Measurements from ENCODE around the gene CHM. TPM values are rescaled to one million over a fixed set of nuclear protein-coding genes. Genes with fewer than 3 reads are reported as not detected.

Gene CHM
- total and polyA plus RNA-seq, 10 of the 15 experiments (the other 5 are each of a cell fraction or from before 2014, with no cell fraction given), result 4.8 to 19.0 (median 8.0) TPM

DNA sequence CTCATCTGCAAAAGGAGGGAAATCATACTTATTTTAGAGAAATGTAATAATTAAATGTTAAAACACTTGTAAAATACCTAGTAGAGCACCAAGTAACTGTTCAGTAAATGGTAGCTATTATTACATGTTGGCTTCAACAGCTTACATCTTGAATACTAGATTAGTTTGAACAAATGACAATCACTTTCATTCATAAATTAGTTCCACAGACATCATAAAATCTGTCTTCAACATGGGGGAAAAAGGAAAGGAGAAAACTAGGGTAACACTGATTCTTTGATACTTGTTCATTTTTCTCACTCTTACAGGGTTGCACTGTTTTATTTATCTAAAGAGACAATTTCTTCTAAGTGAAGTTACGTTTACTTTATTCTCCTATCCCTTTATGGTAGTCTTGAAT lies 51.7 kb downstream of the CHM start (continued):
- TF ChIP-seq, protein P1, sequence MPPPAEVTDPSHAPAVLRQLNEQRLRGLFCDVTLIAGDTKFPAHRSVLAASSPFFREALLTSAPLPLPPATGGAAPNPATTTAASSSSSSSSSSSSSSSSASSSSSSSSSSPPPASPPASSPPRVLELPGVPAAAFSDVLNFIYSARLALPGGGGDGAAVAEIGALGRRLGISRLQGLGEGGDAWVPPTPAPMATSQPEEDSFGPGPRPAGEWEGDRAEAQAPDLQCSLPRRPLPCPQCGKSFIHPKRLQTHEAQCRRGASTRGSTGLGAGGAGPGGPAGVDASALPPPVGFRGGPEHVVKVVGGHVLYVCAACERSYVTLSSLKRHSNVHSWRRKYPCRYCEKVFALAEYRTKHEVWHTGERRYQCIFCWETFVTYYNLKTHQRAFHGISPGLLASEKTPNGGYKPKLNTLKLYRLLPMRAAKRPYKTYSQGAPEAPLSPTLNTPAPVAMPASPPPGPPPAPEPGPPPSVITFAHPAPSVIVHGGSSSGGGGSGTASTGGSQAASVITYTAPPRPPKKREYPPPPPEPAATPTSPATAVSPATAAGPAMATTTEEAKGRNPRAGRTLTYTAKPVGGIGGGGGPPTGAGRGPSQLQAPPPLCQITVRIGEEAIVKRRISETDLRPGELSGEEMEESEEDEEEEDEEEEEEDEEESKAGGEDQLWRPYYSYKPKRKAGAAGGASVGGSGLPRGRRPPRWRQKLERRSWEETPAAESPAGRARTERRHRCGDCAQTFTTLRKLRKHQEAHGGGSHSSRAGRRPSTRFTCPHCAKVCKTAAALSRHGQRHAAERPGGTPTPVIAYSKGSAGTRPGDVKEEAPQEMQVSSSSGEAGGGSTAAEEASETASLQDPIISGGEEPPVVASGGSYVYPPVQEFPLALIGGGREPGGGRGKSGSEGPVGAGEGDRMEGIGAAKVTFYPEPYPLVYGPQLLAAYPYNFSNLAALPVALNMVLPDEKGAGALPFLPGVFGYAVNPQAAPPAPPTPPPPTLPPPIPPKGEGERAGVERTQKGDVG (CRISPR knock-in tag; IDR thresholded peaks at IDR 0.05), result no peak

DNA sequence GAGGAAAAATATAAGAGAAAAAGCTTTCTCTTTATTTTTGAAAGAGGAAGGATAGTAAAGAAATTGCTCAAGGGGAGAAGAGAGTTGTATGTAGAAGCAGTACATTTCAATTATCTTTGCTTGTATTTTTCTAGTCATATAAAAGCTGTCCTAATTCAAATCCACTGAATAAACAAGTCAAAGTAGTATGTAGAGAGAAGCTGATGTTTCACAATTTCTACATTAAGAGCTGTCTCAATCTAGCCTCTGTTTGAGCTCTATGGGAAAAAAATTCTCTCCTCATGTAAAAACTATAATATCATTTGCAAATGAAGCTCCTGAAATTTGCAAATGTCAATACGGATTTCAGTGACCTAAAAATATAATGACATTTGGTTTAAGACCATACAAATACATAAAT lies 52.6 kb downstream of the CHM start:
- no peaks in the 10 kb centered on the region for H3K79me2 ChIP-seq (ENCODE audit: control insufficient read depth, insufficient read depth, low read length)
- no peak for FAIRE-seq
- no peak overlapping the region for H3K9ac ChIP-seq (ENCODE audit: control insufficient read depth, insufficient read depth, low read length)
- H3K27ac ChIP-seq (ENCODE audit: control insufficient read depth, insufficient read depth), result no peak overlapping the region
- H3K4me3 ChIP-seq, result no peak overlapping the region
- no peaks in the 10 kb centered on the region for H4K20me1 ChIP-seq (ENCODE audit: control insufficient read depth, insufficient read depth)
- no peak overlapping the region for H3K4me2 ChIP-seq (ENCODE audit: control insufficient read depth, insufficient read depth)
- intact Hi-C loops (cut with micrococcal nuclease; ENCODE audit: unreplicated experiment), result no loop called here
- TF ChIP-seq SRF (IDR thresholded peaks at IDR 0.05; ENCODE audit: low read depth in 2 of 2, low read length in 2 of 2) (no peak), TCF12 (IDR thresholded peaks at IDR 0.05; ENCODE audit: low read depth, low read length) (no peak), NFYB (IDR thresholded peaks at IDR 0.05; ENCODE audit: insufficient read depth, low read depth, low read length) (no peak), PAX5 (IDR thresholded peaks at IDR 0.05; ENCODE audit: borderline replicate concordance, low read depth, low read length) (no peak)
- TF ChIP-seq, protein P2, sequence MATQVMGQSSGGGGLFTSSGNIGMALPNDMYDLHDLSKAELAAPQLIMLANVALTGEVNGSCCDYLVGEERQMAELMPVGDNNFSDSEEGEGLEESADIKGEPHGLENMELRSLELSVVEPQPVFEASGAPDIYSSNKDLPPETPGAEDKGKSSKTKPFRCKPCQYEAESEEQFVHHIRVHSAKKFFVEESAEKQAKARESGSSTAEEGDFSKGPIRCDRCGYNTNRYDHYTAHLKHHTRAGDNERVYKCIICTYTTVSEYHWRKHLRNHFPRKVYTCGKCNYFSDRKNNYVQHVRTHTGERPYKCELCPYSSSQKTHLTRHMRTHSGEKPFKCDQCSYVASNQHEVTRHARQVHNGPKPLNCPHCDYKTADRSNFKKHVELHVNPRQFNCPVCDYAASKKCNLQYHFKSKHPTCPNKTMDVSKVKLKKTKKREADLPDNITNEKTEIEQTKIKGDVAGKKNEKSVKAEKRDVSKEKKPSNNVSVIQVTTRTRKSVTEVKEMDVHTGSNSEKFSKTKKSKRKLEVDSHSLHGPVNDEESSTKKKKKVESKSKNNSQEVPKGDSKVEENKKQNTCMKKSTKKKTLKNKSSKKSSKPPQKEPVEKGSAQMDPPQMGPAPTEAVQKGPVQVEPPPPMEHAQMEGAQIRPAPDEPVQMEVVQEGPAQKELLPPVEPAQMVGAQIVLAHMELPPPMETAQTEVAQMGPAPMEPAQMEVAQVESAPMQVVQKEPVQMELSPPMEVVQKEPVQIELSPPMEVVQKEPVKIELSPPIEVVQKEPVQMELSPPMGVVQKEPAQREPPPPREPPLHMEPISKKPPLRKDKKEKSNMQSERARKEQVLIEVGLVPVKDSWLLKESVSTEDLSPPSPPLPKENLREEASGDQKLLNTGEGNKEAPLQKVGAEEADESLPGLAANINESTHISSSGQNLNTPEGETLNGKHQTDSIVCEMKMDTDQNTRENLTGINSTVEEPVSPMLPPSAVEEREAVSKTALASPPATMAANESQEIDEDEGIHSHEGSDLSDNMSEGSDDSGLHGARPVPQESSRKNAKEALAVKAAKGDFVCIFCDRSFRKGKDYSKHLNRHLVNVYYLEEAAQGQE (IDR thresholded peaks at IDR 0.05; ENCODE audit: low read depth, low read length), result no peak
- TF ChIP-seq, protein P3, sequence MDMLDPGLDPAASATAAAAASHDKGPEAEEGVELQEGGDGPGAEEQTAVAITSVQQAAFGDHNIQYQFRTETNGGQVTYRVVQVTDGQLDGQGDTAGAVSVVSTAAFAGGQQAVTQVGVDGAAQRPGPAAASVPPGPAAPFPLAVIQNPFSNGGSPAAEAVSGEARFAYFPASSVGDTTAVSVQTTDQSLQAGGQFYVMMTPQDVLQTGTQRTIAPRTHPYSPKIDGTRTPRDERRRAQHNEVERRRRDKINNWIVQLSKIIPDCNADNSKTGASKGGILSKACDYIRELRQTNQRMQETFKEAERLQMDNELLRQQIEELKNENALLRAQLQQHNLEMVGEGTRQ (IDR thresholded peaks at IDR 0.05; ENCODE audit: borderline replicate concordance, low read depth, low read length), result no peak
- TF ChIP-seq, protein P4, sequence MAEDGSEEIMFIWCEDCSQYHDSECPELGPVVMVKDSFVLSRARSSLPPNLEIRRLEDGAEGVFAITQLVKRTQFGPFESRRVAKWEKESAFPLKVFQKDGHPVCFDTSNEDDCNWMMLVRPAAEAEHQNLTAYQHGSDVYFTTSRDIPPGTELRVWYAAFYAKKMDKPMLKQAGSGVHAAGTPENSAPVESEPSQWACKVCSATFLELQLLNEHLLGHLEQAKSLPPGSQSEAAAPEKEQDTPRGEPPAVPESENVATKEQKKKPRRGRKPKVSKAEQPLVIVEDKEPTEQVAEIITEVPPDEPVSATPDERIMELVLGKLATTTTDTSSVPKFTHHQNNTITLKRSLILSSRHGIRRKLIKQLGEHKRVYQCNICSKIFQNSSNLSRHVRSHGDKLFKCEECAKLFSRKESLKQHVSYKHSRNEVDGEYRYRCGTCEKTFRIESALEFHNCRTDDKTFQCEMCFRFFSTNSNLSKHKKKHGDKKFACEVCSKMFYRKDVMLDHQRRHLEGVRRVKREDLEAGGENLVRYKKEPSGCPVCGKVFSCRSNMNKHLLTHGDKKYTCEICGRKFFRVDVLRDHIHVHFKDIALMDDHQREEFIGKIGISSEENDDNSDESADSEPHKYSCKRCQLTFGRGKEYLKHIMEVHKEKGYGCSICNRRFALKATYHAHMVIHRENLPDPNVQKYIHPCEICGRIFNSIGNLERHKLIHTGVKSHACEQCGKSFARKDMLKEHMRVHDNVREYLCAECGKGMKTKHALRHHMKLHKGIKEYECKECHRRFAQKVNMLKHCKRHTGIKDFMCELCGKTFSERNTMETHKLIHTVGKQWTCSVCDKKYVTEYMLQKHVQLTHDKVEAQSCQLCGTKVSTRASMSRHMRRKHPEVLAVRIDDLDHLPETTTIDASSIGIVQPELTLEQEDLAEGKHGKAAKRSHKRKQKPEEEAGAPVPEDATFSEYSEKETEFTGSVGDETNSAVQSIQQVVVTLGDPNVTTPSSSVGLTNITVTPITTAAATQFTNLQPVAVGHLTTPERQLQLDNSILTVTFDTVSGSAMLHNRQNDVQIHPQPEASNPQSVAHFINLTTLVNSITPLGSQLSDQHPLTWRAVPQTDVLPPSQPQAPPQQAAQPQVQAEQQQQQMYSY (CRISPR knock-in tag; IDR thresholded peaks at IDR 0.05), result no peak
- ChIA-PET POLR2A (no interaction called here), RAD21 (ENCODE audit: unreplicated experiment) (no interaction called here), CTCF (interaction anchor here (1.0 to 1.1 kb wide), 2 partner anchors 9 to 96 kb away, joined by 3 read pairs; no protein-coding TSS in a partner anchor), SMC1A (ENCODE audit: uncharacterized antibody, unreplicated experiment) (interaction anchor here (0.8 to 1.2 kb wide), 3 partner anchors 13 to 170 kb away, joined by 3 to 4 read pairs (median 3); no protein-coding TSS in a partner anchor)
- no peak for DNase-seq (ENCODE audit: low read depth, low spot score)
- H3K27me3 ChIP-seq (replicated peaks in 1 of 2; ENCODE audit: control insufficient read depth in 2 of 2, insufficient read depth in 2 of 2, low read length in 1 of 2), result no peaks in the 10 kb centered on the region
- no peaks in the 10 kb centered on the region; the same call in 2 of the 3 replicates for H3K9me3 ChIP-seq (replicated peaks; ENCODE audit: control insufficient read depth, insufficient read depth, low read length)
- no peaks in the 10 kb centered on the region for H3K36me3 ChIP-seq (ENCODE audit: control insufficient read depth in 2 of 2, insufficient read depth in 2 of 2, low read length in 1 of 2)
- H3K4me1 ChIP-seq (ENCODE audit: control insufficient read depth, insufficient read depth, low read length), result no peaks in the 10 kb centered on the region
- no peak for ATAC-seq
- in situ Hi-C loops (cut with MboI), result no loop called here
- H2AFZ ChIP-seq (ENCODE audit: control insufficient read depth, low read depth, low read length), result no peak overlapping the region
- 5% methylated on average over 1 of the region's 1 CpG for WGBS (ENCODE audit: insufficient coverage, insufficient replicate concordance, low lambda C conversion rate, missing lambda C conversion rate)
- BruUV-seq (replicated peaks), result no TSS peak
